ENCODE measurements around the gene ZBTB9.

The ZBTB9 gene

GRCh38 chr6:33443619-33444504, 10.5 kb upstream of the ZBTB9 start:
- TF ChIP-seq CTCF (IDR thresholded peaks at IDR 0.05), result no peak
- DNase-seq (ENCODE audit: low spot score), result no peak
- H3K4me3 ChIP-seq, result no peak overlapping the region
- H3K27ac ChIP-seq, result no peak overlapping the region

- TF ChIP-seq CTCF (IDR thresholded peaks at IDR 0.05), result no peak
- no peak overlapping the region for H3K4me3 ChIP-seq
- DNase-seq (ENCODE audit: low spot score), result no peak
- H3K27ac ChIP-seq, result no peak overlapping the region
Observed at GRCh38 chr6:33445119-33445603, 9.2 kb upstream of the ZBTB9 start.

- Histone ChIP-seq H3K27ac (no peak overlapping the region), H3K4me3 (no peak overlapping the region)
- no peak for DNase-seq (ENCODE audit: low spot score)
- TF ChIP-seq CTCF (IDR thresholded peaks at IDR 0.05), result no peak
Observed at GRCh38 chr6:33446356-33446755, 8.0 kb upstream of the ZBTB9 start.

GRCh38 chr6:33450434-33450833, 3.9 kb upstream of the ZBTB9 start:
- no peak overlapping the region for H3K27ac ChIP-seq
- DNase-seq (ENCODE audit: low spot score), result no peak
- H3K4me3 ChIP-seq, result no peak overlapping the region
- TF ChIP-seq CTCF (IDR thresholded peaks at IDR 0.05), result no peak

GRCh38 chr6:33451606-33452005, 2.8 kb upstream of the ZBTB9 start:
- no peak overlapping the region for H3K27ac ChIP-seq
- DNase-seq (ENCODE audit: low spot score), result no peak
- no peak overlapping the region for H3K4me3 ChIP-seq
- TF ChIP-seq CTCF (IDR thresholded peaks at IDR 0.05), result no peak

GRCh38 chr6:33452496-33452895, 1.9 kb upstream of the ZBTB9 start:
- H3K27ac ChIP-seq, result no peak overlapping the region
- DNase-seq (ENCODE audit: low spot score), result no peak
- no peak for TF ChIP-seq CTCF (IDR thresholded peaks at IDR 0.05)
- H3K4me3 ChIP-seq, result no peak overlapping the region
